Measurements from ENCODE around the gene PPP6R3.

DNA sequence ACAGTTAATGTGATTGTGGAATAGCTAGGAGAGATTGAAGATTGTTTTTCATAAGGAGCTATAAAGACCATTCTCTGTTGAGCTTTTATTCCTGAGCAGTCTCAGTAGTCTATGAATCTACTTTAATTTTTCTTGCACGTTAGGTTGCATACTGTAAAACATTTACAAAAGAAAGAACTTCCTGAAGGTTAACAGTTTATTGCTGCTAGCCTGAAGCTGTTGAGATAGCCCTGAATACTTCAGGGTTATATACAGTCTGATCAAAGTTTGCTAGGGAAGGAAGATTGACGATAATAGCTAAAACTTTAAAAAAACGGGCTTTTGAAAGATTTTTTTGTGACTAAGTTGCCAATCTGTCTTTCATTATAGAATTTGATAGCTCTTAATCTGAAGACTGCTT, 64.8 kb downstream of the PPP6R3 start:
- TF ChIP-seq, protein P1, sequence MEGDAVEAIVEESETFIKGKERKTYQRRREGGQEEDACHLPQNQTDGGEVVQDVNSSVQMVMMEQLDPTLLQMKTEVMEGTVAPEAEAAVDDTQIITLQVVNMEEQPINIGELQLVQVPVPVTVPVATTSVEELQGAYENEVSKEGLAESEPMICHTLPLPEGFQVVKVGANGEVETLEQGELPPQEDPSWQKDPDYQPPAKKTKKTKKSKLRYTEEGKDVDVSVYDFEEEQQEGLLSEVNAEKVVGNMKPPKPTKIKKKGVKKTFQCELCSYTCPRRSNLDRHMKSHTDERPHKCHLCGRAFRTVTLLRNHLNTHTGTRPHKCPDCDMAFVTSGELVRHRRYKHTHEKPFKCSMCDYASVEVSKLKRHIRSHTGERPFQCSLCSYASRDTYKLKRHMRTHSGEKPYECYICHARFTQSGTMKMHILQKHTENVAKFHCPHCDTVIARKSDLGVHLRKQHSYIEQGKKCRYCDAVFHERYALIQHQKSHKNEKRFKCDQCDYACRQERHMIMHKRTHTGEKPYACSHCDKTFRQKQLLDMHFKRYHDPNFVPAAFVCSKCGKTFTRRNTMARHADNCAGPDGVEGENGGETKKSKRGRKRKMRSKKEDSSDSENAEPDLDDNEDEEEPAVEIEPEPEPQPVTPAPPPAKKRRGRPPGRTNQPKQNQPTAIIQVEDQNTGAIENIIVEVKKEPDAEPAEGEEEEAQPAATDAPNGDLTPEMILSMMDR (IDR thresholded peaks at IDR 0.05): no peak
- TF ChIP-seq POLR2AphosphoS5 (IDR thresholded peaks at IDR 0.05; ENCODE audit: insufficient read depth in 1 of 2, low read depth in 1 of 2): no peak

All from vagina (tissue), 2 donors.